IPS DF 6.9 (cell line): ENCODE data around the gene PRR35.

ENCODE experiments used
- DNase-seq: peaks from one replicate; pipeline ENCODE4 v3.0.0-alpha.2; 2013; ENCODE audit warnings: low read depth, low spot score
- H3K27ac ChIP-seq: one replicate; pipeline ENCODE4 v1.5.1; 2013; ENCODE audit warnings: low read length, control low read depth
- H3K27me3 ChIP-seq: 2 replicates; pipeline ENCODE4 v1.6.1; 2013; ENCODE audit warnings: mild to moderate bottlenecking, low read length; ENCODE audit not compliant: control insufficient read depth, insufficient read depth
- H3K36me3 ChIP-seq: 2 replicates; pipeline ENCODE4 v1.6.1; 2013; ENCODE audit warnings: low read length; ENCODE audit not compliant: control insufficient read depth, insufficient read depth
- H3K4me1 ChIP-seq: 2 replicates; pipeline ENCODE4 v1.6.1; 2013; ENCODE audit warnings: low read length; ENCODE audit not compliant: control insufficient read depth, insufficient read depth
- H3K4me3 ChIP-seq: 2 replicates; pipeline ENCODE4 v1.5.1; 2013; ENCODE audit warnings: mild to moderate bottlenecking, low read length
- H3K9me3 ChIP-seq: 2 replicates; pipeline ENCODE4 v1.6.1; 2013; ENCODE audit warnings: low read length, inconsistent platforms; ENCODE audit not compliant: control insufficient read depth, insufficient read depth
- WGBS: extraction: QIAGEN DNeasy Blood & Tissue Kit; methylation state at CpG from one replicate; pipeline ENCODE4 v1.1.7; 2013; ENCODE audit warnings: mixed read lengths, missing lambda C conversion rate; ENCODE audit not compliant: insufficient read length, insufficient coverage; 5-methylcytosine and 5-hydroxymethylcytosine counted together

The PRR35 gene

GRCh38 chr16:582614-583331, 22.6 kb downstream of the PRR35 start:
- H3K4me3 ChIP-seq: no peak overlapping the region
- H3K4me1 ChIP-seq: peaks cover 13% of the 10 kb centered on the region
- WGBS: no CpG with 5 or more reads among the region's 21 CpGs
- H3K27me3 ChIP-seq: no peaks in the 10 kb centered on the region
- peaks cover 9% of the 10 kb centered on the region; the same call in 1 of the 2 replicates for H3K36me3 ChIP-seq
- no peaks in the 10 kb centered on the region for H3K9me3 ChIP-seq
- H3K27ac ChIP-seq: no peak overlapping the region
- DNase-seq: no peak

GRCh38 chr16:583470-583814, 23.2 kb downstream of the PRR35 start:
- H3K9me3 ChIP-seq: no peaks in the 10 kb centered on the region
- no CpG with 5 or more reads among the region's 16 CpGs for WGBS
- DNase-seq: no peak
- no peak overlapping the region for H3K27ac ChIP-seq
- H3K36me3 ChIP-seq: peaks cover 9% of the 10 kb centered on the region; the same call in 1 of the 2 replicates
- H3K27me3 ChIP-seq: no peaks in the 10 kb centered on the region
- no peak overlapping the region for H3K4me3 ChIP-seq
- H3K4me1 ChIP-seq: peaks cover 13% of the 10 kb centered on the region

GRCh38 chr16:583815-584591, 23.8 kb downstream of the PRR35 start:
- Histone ChIP-seq H3K9me3 (no peaks in the 10 kb centered on the region), H3K27ac (no peak overlapping the region), H3K27me3 (no peaks in the 10 kb centered on the region), H3K36me3 (peaks cover 9% of the 10 kb centered on the region; the same call in 1 of the 2 replicates), H3K4me1 (peaks cover 10% of the 10 kb centered on the region), H3K4me3 (no peak overlapping the region)
- no CpG with 5 or more reads among the region's 38 CpGs for WGBS
- DNase-seq: no peak

GRCh38 chr16:585351-585750, 25.2 kb downstream of the PRR35 start:
- H3K27me3 ChIP-seq: no peaks in the 10 kb centered on the region
- peaks cover 9% of the 10 kb centered on the region; the same call in 1 of the 2 replicates for H3K36me3 ChIP-seq
- H3K9me3 ChIP-seq: no peaks in the 10 kb centered on the region
- H3K27ac ChIP-seq: no peak overlapping the region
- DNase-seq: no peak
- H3K4me3 ChIP-seq: no peak overlapping the region
- no CpG with 5 or more reads among the region's 10 CpGs for WGBS
- H3K4me1 ChIP-seq: peaks cover 10% of the 10 kb centered on the region

- Histone ChIP-seq H3K36me3 (peaks cover 5% of the 10 kb centered on the region; the same call in 1 of the 2 replicates), H3K9me3 (no peaks in the 10 kb centered on the region), H3K4me3 (no peak overlapping the region), H3K27ac (no peak overlapping the region), H3K27me3 (no peaks in the 10 kb centered on the region), H3K4me1 (peaks cover 13% of the 10 kb centered on the region)
- WGBS: no CpG with 5 or more reads among the region's 16 CpGs
- DNase-seq: no peak
These were observed 26.0 kb downstream of the PRR35 start for GRCh38 chr16:586047-586644.

- Histone ChIP-seq H3K4me3 (no peak overlapping the region), H3K36me3 (peaks cover 5% of the 10 kb centered on the region; the same call in 1 of the 2 replicates), H3K4me1 (peaks cover 13% of the 10 kb centered on the region), H3K9me3 (no peaks in the 10 kb centered on the region), H3K27me3 (no peaks in the 10 kb centered on the region), H3K27ac (no peak overlapping the region)
- no peak for DNase-seq
- WGBS: no CpG with 5 or more reads among the region's 14 CpGs
These were observed 26.7 kb downstream of the PRR35 start for GRCh38 chr16:586645-587590.

- no CpG with 5 or more reads among the region's 21 CpGs for WGBS
- Histone ChIP-seq H3K4me3 (peak overlapping the region; percentile 75), H3K4me1 (peaks cover 7% of the 10 kb centered on the region), H3K27me3 (no peaks in the 10 kb centered on the region), H3K9me3 (no peaks in the 10 kb centered on the region), H3K27ac (no peak overlapping the region), H3K36me3 (no peaks in the 10 kb centered on the region)
- DNase-seq: no peak
These were observed 28.4 kb downstream of the PRR35 start for GRCh38 chr16:588639-588888.

- H3K4me3 ChIP-seq: peak overlapping the region; percentile 75
- no CpG with 5 or more reads among the region's 107 CpGs for WGBS
- no peak overlapping the region for H3K27ac ChIP-seq
- H3K4me1 ChIP-seq: peaks cover 6% of the 10 kb centered on the region
- H3K36me3 ChIP-seq: no peaks in the 10 kb centered on the region
- DNase-seq: no peak
- no peaks in the 10 kb centered on the region for H3K27me3 ChIP-seq
- no peaks in the 10 kb centered on the region for H3K9me3 ChIP-seq
These were observed 28.9 kb downstream of the PRR35 start for GRCh38 chr16:588889-589657.

GRCh38 chr16:589658-590187, 29.5 kb downstream of the PRR35 start, which contains the start of gene RAB40C:
Gene RAB40C, plus strand, starts transcription at chr16:590066. Its CDS starts 226 bp downstream, at chr16:590292.
- Histone ChIP-seq H3K27ac (no peak within 1 kb of the TSS), H3K4me3 (peak within 1 kb of the TSS; percentile 75), H3K36me3 (no peaks in the 10 kb centered on the region), H3K9me3 (no peaks in the 10 kb centered on the region), H3K4me1 (peaks cover 6% of the 10 kb centered on the region), H3K27me3 (no peaks in the 10 kb centered on the region)
- DNase-seq: peak; percentile 91
- WGBS: no CpG with 5 or more reads among the region's 67 CpGs
